ENCODE results near the gene TGDS. TPM values are rescaled to one million over a fixed set of nuclear protein-coding genes. Genes with fewer than 3 reads are reported as not detected.

Gene TGDS
- total RNA-seq, 1 donor from 2014 or later = 8.4 TPM

DNA sequence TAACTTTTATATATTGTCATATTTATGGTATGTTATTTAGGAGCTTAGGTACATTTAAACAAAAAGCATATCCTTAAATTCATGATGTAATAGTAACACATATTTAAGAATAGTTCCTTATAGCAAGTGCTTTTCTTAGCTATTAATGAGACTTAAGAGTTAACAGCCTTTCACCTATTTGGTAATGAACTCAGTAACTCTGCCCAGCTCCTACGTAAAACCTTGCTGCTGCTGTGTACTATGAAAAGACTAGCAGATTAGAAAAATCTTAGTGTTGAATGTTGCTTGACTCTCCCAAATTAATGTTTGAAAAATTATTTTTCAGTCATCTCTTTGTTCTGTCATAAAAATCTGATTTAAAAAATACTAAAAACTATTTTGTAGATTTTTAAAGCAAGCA lies 12.6 kb upstream of the TGDS start:
- TF ChIP-seq, protein P1, sequence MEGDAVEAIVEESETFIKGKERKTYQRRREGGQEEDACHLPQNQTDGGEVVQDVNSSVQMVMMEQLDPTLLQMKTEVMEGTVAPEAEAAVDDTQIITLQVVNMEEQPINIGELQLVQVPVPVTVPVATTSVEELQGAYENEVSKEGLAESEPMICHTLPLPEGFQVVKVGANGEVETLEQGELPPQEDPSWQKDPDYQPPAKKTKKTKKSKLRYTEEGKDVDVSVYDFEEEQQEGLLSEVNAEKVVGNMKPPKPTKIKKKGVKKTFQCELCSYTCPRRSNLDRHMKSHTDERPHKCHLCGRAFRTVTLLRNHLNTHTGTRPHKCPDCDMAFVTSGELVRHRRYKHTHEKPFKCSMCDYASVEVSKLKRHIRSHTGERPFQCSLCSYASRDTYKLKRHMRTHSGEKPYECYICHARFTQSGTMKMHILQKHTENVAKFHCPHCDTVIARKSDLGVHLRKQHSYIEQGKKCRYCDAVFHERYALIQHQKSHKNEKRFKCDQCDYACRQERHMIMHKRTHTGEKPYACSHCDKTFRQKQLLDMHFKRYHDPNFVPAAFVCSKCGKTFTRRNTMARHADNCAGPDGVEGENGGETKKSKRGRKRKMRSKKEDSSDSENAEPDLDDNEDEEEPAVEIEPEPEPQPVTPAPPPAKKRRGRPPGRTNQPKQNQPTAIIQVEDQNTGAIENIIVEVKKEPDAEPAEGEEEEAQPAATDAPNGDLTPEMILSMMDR (IDR thresholded peaks at IDR 0.05) = no peak
- peaks cover 21% of the 10 kb centered on the region for H3K4me1 Mint-ChIP-seq (ENCODE audit: low read depth)

DNA sequence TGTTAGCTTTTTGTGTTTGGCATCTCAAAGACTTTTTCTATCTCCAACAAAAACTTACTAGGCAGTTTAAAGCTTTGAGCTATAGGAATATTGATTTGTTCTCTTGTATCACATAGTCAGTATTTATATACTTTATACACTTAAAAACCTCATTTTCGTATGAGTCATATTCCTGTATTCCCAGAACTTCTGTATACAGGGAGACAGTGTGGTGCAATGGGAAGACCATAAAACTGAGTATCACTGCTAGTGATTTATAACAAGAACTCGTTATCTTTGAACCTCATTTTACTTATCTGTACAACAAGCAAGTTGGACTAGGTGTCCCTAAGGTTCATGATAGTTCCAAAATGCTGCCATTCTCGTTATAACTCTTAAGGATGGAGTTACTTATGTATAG lies 12.0 kb upstream of the TGDS start:
- H3K36me3 Mint-ChIP-seq (ENCODE audit: low read depth) = peaks cover 21% of the 10 kb centered on the region
- H3K4me1 Mint-ChIP-seq (ENCODE audit: low read depth) = peaks cover 26% of the 10 kb centered on the region
- H3K9me3 Mint-ChIP-seq (ENCODE audit: low read depth) = no peaks in the 10 kb centered on the region
- H3K27ac Mint-ChIP-seq (ENCODE audit: unreplicated experiment) = no peak overlapping the region
- TF ChIP-seq, protein P1 (IDR thresholded peaks at IDR 0.05) = no peak
- no peak overlapping the region for H3K4me3 Mint-ChIP-seq (ENCODE audit: unreplicated experiment)
- H3K27me3 Mint-ChIP-seq (ENCODE audit: low read depth) = no peaks in the 10 kb centered on the region
- DNase-seq (ENCODE audit: low spot score) = no peak

More for the DNA sequence above, 12.6 kb upstream of the TGDS start:
- Mint-ChIP-seq H3K36me3 (ENCODE audit: low read depth) (peaks cover 24% of the 10 kb centered on the region), H3K27ac (ENCODE audit: unreplicated experiment) (no peak overlapping the region), H3K27me3 (ENCODE audit: low read depth) (no peaks in the 10 kb centered on the region), H3K4me3 (ENCODE audit: unreplicated experiment) (no peak overlapping the region), H3K9me3 (ENCODE audit: low read depth) (no peaks in the 10 kb centered on the region)
- DNase-seq (ENCODE audit: low spot score) = no peak

DNA sequence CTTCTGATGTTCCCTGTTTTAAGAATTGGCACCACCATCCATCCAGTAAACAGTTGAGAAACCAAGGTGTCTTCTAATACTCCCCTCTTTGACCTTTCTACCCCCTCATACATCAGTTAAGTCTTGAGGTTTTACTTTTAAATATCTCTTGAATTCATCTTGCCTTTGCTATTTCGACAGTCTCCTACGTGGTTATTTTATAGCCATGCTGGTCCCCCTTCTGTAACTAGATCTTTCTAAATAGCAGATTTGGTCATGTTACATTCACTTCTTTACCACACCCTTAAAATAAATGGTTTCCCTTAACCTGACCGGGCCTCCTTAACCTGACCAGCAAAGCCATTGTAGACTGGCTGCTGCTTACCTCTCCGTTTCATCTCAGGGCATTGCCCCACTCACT lies 11.1 kb upstream of the TGDS start:
- Mint-ChIP-seq H3K36me3 (ENCODE audit: low read depth) (peaks cover 21% of the 10 kb centered on the region), H3K4me1 (ENCODE audit: low read depth) (peaks cover 30% of the 10 kb centered on the region), H3K27me3 (ENCODE audit: low read depth) (no peaks in the 10 kb centered on the region), H3K9me3 (ENCODE audit: low read depth) (no peaks in the 10 kb centered on the region), H3K27ac (ENCODE audit: unreplicated experiment) (no peak overlapping the region), H3K4me3 (ENCODE audit: unreplicated experiment) (no peak overlapping the region)
- DNase-seq (ENCODE audit: low spot score) = no peak
- TF ChIP-seq, protein P1 (IDR thresholded peaks at IDR 0.05) = no peak

DNA sequence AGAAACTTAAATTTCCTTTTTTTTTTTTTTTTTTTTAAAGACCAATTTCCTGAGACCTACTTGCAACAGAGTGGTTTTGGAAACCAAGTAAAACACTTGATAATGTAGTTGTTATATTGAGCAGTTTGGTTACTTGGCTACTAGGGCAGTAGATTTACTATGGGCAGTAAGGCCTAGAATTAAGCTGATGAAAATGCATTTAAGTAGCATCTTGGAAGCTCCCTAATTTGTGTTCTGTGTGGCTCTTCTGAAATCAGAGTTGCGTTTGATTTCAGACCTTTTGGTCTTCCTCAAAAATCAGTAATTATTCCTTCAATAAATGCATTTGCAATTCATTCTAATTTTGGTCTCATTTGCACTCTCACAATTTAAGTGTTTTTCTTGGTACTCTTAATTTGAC lies 6.5 kb upstream of the TGDS start:
- peaks cover 5% of the 10 kb centered on the region for H3K9me3 Mint-ChIP-seq (ENCODE audit: low read depth)
- H3K4me3 Mint-ChIP-seq (ENCODE audit: unreplicated experiment) = peak overlapping the region; percentile 90
- TF ChIP-seq, protein P1 (IDR thresholded peaks at IDR 0.05) = no peak
- H3K4me1 Mint-ChIP-seq (ENCODE audit: low read depth) = peaks cover 29% of the 10 kb centered on the region
- peak overlapping the region; percentile 91 for H3K27ac Mint-ChIP-seq (ENCODE audit: unreplicated experiment)
- peaks cover 12% of the 10 kb centered on the region for H3K36me3 Mint-ChIP-seq (ENCODE audit: low read depth)
- no peaks in the 10 kb centered on the region for H3K27me3 Mint-ChIP-seq (ENCODE audit: low read depth)
- DNase-seq (ENCODE audit: low spot score) = no peak

DNA sequence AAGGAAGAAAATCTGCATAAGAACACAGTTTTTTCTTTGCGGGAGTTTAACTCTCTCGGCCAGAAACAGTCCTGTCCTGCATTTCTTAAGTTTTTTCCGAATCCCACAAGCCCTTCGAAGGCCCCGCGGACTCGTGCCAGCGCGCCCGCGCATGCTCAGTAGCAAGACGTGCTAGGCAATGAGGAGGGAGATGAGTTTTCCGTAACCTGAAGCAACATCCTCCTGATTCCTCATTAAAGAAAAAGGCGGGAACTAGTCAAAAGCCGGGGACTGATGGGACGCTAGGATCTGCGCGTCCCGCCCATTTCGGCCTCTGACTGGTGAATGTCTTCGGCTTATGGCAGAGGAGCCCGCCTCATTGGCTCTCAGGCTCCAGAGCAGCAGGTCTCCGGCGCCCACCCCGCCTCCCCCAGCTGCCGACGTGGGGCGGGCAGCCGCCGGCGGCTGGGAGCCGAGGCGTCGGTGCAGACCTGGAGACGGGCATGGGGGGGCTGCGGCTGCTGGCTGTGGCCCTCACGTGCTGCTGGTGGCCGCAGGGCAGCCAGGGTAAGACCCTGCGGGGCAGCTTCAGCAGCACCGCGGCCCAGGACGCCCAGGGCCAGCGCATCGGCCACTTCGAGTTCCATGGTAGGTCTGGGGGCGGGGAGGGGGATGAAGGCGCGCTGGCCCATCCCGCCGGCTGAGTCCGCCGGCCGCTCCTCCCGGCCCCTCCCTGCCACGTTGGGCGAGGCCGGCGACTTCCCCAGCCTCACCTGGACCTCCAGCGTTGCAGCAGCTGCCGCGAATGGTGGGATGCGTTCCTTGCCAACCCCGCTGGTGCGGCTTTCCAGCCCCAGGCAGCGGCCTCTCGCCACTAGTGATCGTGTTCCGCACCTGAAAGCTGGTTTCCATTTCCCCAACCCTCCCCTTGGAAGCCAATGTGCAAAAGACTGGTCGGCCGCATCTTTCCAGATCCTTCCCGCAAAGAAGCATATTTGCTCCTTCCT lies 5.8 kb upstream of the TGDS start, which contains the start of gene GPR180:
Gene GPR180, plus strand, starts transcription at position 412 of the 986 bp plus-strand sequence. Its CDS starts 71 bp downstream, at position 483.
- Mint-ChIP-seq H3K27ac (ENCODE audit: unreplicated experiment) (peak within 1 kb of the TSS; percentile 91), H3K9me3 (ENCODE audit: low read depth) (peaks cover 5% of the 10 kb centered on the region), H3K4me3 (ENCODE audit: unreplicated experiment) (peak within 1 kb of the TSS; percentile 90), H3K36me3 (ENCODE audit: low read depth) (peaks cover 6% of the 10 kb centered on the region), H3K27me3 (ENCODE audit: low read depth) (no peaks in the 10 kb centered on the region), H3K4me1 (ENCODE audit: low read depth) (peaks cover 26% of the 10 kb centered on the region)
- TF ChIP-seq, protein P1 (IDR thresholded peaks at IDR 0.05) = no peak
- peak; percentile 98 for DNase-seq (ENCODE audit: low spot score)
